Thyroid gland (tissue), 4 donors: Measurements from ENCODE around the gene MSN. TPM values are rescaled to one million over a fixed set of nuclear protein-coding genes. Genes with fewer than 3 reads are reported as not detected.

Experiments
- DNase-seq, 2 donors: peaks; one replicate each; pipeline ENCODE4 v3.0.0-alpha.2; 2019
- H3K27ac ChIP-seq, 3 donors: fragments of 200-600 bp; sonication (generic); 1 replicate in 2 of 3; 2 replicates in 1 of 3; pipeline ENCODE4 v1.5.1; 2016 to 2019; ENCODE audit warnings: mild to moderate bottlenecking in 1 of 3, moderate library complexity in 1 of 3
- H3K27me3 ChIP-seq: fragments of 200-600 bp; sonication (generic); one replicate; pipeline ENCODE4 v1.5.1; 2019
- H3K36me3 ChIP-seq, 2 donors: fragments of 200-600 bp; sonication (generic); one replicate each; pipeline ENCODE4 v1.5.1; 2016 to 2019
- H3K4me1 ChIP-seq, 2 donors: fragments of 200-600 bp; sonication (generic); one replicate each; pipeline ENCODE4 v1.5.1; 2017 to 2019
- H3K4me3 ChIP-seq, 3 donors: fragments of 200-600 bp; sonication (generic); replicated peaks in 1 of 3; 1 replicate in 2 of 3; 2 replicates in 1 of 3; pipeline ENCODE4 v1.5.1; 2016; ENCODE audit warnings: mild to moderate bottlenecking in 1 of 3
- H3K9me3 ChIP-seq: fragments of 200-600 bp; sonication (generic); one replicate; pipeline ENCODE4 v1.5.1; 2017
- POLR2A ChIP-seq, 2 donors: fragments of 450-650 bp; IDR thresholded peaks; one replicate each; pipeline ENCODE4 v1.6.1; 2017; ENCODE audit warnings: antibody characterized with exemption in 2 of 2, mild to moderate bottlenecking in 2 of 2, moderate library complexity in 1 of 2
- WGBS, 2 donors: methylation state at CpG; one replicate each; pipeline ENCODE4 v1.1.5; 2017; 5-methylcytosine and 5-hydroxymethylcytosine counted together
- intact Hi-C: fragments of 100-400 bp; cut with DNase I; formaldehyde crosslinking; loops from one replicate; pipeline ENCODE4 v1.15.1; 2023
- total RNA-seq, 4 donors: library from RNA; depleted of rRNA; stranded (reverse); fragments of >200 nt; gene quantifications; one replicate each; pipeline ENCODE4 v1.2.3, GENCODE V29; 2016
- TF ChIP-seq, protein P1 (sequence below), 6 experiments: fragments of 200-600 bp in 3 of 6; fragments of 450-650 bp in 3 of 6; sonication (generic) in 3 of 6; IDR thresholded peaks; one replicate each; pipeline ENCODE4 v1.5.1; 2016 to 2019; ENCODE audit warnings: antibody characterized with exemption in 6 of 6, mild to moderate bottlenecking in 2 of 6, inconsistent platforms in 1 of 6, moderate library complexity in 1 of 6

Gene MSN
- total RNA-seq, 4 donors from 2014 or later, result 204 to 318 (median 259) TPM

DNA sequence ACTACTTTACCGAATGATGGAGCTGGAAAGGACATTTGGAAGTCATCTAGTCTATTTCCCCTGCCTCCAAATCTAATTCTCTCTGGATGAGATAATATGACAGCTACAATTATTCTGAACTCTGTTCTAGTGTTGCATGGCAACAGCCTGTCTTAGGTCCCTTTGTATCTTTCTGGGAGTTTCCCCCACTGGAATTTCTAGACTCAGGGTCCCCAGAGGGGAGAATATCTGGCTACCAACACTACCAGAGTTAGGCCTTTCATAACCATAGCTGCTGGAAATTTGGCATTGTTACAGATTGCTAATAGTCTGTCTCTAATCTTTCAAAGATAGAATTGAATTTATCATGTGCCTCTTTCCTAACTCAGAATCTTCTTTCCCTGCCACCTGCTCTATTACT, 4.5 kb downstream of the MSN start:
- no peak for DNase-seq
- Histone ChIP-seq H3K27me3 (no peaks in the 10 kb centered on the region), H3K27ac (peak overlapping the region; percentile 95 to 96 (median 96)), H3K4me3 (no peak overlapping the region), H3K36me3 (no peaks in the 10 kb centered on the region), H3K4me1 (peaks cover 38 to 74% of the 10 kb centered on the region in 2 donors), H3K9me3 (no peaks in the 10 kb centered on the region)
- 5% methylated on average over 1 of the region's 1 CpG for WGBS, 2 donors
- TF ChIP-seq, protein P1, sequence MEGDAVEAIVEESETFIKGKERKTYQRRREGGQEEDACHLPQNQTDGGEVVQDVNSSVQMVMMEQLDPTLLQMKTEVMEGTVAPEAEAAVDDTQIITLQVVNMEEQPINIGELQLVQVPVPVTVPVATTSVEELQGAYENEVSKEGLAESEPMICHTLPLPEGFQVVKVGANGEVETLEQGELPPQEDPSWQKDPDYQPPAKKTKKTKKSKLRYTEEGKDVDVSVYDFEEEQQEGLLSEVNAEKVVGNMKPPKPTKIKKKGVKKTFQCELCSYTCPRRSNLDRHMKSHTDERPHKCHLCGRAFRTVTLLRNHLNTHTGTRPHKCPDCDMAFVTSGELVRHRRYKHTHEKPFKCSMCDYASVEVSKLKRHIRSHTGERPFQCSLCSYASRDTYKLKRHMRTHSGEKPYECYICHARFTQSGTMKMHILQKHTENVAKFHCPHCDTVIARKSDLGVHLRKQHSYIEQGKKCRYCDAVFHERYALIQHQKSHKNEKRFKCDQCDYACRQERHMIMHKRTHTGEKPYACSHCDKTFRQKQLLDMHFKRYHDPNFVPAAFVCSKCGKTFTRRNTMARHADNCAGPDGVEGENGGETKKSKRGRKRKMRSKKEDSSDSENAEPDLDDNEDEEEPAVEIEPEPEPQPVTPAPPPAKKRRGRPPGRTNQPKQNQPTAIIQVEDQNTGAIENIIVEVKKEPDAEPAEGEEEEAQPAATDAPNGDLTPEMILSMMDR (IDR thresholded peaks at IDR 0.05), result no peak
- TF ChIP-seq POLR2A (IDR thresholded peaks at IDR 0.05), result no peak
- intact Hi-C loops, result no loop called here

DNA sequence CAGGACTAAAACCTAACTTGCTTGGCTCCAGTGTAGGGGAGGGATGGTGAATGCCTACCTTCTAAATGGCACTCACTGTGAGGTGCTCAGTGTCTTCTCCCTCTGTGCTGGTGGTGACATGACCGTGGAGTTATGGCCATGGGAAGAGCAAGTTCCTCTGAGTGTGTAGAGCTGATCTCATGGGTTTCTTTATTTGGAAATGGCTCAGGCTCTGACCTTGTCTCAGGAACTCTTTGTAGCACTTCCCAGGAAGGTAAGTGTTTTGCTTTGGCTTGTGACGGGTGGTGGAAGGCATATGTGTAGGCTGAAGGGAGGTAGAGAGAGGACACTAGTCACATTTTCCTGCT, 6.4 kb downstream of the MSN start:
- Histone ChIP-seq H3K4me3 (no peak overlapping the region), H3K27me3 (no peaks in the 10 kb centered on the region), H3K4me1 (peaks cover 50 to 90% of the 10 kb centered on the region in 2 donors), H3K27ac (peak overlapping the region; percentile 95 to 96 (median 96)), H3K9me3 (no peaks in the 10 kb centered on the region), H3K36me3 (no peaks in the 10 kb centered on the region)
- 64 to 70% methylated on average over 2 of the region's 2 CpGs for WGBS, 2 donors
- no peak for DNase-seq
- no peak for TF ChIP-seq POLR2A (IDR thresholded peaks at IDR 0.05)
- TF ChIP-seq, protein P1 (IDR thresholded peaks at IDR 0.05), result no peak
- intact Hi-C loops, result no loop called here

DNA sequence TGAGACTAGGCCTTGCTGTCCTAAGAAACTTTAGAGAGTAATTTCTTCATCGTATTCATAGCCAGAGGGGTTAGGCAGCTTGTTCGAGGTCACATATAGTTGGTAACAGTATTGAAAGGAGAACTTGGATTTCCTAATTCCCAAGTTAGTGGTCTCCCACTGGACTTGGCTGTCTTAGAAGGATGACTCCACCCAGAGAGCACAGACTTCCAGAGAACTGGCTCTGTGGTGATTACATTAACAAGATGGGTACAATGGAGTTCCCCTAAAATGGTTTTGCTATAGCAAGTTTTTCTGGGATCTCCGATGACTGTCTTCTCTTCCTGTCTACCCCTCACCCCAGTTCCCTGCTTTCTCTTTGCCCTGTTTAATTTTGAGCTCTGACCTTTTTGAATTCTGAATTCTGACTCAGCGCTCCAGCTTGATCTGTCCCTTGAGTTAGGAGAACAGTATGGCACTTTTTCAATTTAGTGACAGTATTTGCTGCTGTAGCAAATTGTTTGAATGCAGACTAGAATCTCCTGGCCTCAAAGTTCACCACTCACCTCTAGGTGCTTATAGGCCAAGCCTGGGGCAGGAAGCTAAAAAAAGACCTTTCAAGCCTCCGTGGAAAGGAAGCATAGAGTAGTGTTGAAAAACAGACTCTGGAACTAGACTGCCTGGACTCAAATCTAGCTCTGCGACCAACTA, 6.9 kb downstream of the MSN start:
- H3K9me3 ChIP-seq, result no peaks in the 10 kb centered on the region
- H3K27me3 ChIP-seq, result no peaks in the 10 kb centered on the region
- WGBS, 2 donors, result 57 to 64% methylated on average over 6 of the region's 6 CpGs
- DNase-seq, result no peak
- H3K36me3 ChIP-seq, result no peaks in the 10 kb centered on the region
- peak overlapping the region; percentile 95 to 96 (median 96) for H3K27ac ChIP-seq
- H3K4me3 ChIP-seq, result no peak overlapping the region
- intact Hi-C loops, result no loop called here
- TF ChIP-seq, protein P1 (IDR thresholded peaks at IDR 0.05), result no peak
- no peak for TF ChIP-seq POLR2A (IDR thresholded peaks at IDR 0.05)
- H3K4me1 ChIP-seq, result peaks cover 50 to 94% of the 10 kb centered on the region in 2 donors

DNA sequence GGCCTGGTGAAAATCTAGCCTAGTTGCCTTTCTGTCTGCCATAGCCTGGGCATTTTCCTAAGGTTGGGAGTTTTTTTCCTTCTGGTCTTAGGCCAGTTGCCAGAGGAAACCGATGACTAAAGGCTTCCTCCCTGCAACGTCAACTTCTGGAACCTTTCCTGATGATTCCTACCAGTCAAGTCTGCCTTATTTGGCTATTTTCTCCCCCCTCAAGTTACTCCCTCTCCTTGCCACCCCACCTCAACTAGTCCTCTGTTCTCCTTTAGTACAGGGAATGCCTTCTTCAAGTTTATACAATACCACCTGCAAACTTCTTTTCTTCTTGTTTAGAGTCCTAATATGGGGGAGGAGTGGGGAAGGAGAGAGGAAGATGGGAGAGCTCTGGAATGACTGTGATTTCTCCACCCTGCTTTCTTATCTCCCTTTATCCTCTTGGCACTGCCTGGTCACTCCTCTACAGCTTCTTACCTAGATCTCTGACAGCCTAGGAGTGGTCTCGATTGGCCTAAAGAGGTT, 10.6 kb downstream of the MSN start:
- WGBS, 2 donors, result 14 to 16% methylated on average over 3 of the region's 3 CpGs
- Histone ChIP-seq H3K27ac (peak overlapping the region; percentile 80 to 85 (median 82)), H3K27me3 (no peaks in the 10 kb centered on the region), H3K4me1 (peaks cover 22 to 89% of the 10 kb centered on the region in 2 donors), H3K36me3 (no peaks in the 10 kb centered on the region), H3K9me3 (no peaks in the 10 kb centered on the region), H3K4me3 (no peak overlapping the region)
- DNase-seq, result no peak
- no peak for TF ChIP-seq POLR2A (IDR thresholded peaks at IDR 0.05)
- intact Hi-C loops, result no loop called here

DNA sequence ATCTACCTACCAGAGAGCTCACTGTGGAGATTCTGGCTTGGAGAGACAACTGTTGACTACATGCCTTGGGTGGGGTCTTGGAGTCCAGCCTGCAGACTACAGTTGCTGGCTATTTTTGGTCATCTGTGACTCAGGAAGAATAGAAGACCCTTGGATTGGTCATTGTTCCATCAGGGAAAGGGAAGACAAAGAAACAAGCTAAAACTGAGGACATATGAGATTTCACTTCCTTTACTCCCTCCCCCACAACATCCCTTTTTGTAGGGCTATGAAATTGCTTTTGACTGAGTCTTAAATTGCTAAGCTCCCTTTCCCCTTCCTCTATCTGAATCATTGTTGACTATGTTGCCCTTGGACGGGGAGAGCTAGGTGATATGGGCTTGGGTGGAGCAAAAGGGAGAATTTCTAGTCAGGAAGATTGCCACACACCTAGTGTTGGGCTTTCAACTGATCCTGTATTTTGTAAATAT, 11.7 kb downstream of the MSN start:
- Histone ChIP-seq H3K4me1 (peaks cover 12 to 78% of the 10 kb centered on the region in 2 donors), H3K27me3 (no peaks in the 10 kb centered on the region), H3K4me3 (no peak overlapping the region), H3K36me3 (no peaks in the 10 kb centered on the region), H3K9me3 (no peaks in the 10 kb centered on the region), H3K27ac (peak overlapping the region; percentile 80 to 85 (median 82))
- TF ChIP-seq POLR2A (IDR thresholded peaks at IDR 0.05), result no peak
- TF ChIP-seq, protein P1 (IDR thresholded peaks at IDR 0.05), result no peak
- DNase-seq, result no peak
- 71 to 100% methylated on average over 1 of the region's 1 CpG for WGBS, 2 donors
- intact Hi-C loops, result no loop called here
